ENCODE measurements around the gene EFNA5.
A peak's percentile ranks its signal among the peaks of the same experiment; 100 is the strongest.

EFNA5 gene

DNA sequence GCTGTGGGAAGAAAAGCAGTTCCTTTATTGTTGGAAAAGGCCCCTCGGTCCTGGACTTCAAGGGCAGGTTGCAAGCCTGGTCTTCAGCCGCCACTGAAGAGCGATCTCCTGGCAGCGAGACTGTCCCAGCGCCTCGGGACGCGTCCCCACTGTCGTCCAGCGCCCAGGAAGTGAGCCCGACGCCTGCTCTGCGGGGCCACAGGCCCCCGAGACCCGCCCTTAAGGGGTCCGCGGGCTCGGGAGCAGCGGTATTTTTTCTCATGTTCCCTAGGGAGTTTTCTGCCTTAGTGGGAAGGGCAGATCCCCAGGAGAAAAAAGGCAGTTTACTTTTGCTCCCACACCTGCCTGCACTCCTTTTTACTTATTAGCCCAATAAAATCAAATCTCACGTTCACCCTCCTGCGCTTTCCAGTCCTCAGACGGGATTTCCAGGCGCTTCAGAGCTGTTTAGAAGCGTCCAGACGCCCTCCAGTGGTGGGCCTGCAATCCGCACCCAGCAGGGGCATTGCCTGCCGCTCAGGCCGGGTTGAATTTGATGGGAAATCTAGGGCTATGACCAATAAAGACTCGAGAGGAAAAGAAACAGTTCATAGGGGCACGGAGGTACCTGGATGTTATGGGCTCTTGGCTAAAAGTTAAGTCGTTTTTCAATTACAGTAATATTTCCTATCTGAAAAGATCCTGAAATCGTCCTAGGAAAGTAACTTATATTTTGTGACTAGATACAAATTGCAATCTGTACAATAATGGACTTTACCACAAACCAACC, 2.8 kb upstream of the EFNA5 start:
- no peak for DNase-seq (ENCODE audit: low read depth)
- H3K4me3 ChIP-seq (ENCODE audit: low read depth, low read length), result peak overlapping the region; percentile 80

DNA sequence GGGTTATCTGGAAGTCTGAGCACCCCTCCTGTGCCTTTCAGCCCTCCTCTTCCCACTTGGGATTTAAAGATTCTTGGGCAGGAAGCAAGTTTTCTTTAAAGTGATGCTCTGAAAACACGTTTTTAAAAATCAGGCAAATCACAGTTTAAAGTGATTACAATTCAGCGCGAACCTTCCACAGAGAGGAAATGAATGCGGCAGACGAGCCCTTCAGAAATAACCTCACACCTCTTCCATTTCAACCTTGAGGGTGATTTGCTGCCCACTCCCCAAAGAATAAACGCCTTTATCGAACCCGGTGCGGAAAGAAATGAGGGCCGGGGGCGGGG, 2.3 kb upstream of the EFNA5 start:
- peak overlapping the region; percentile 80 for H3K4me3 ChIP-seq (ENCODE audit: low read depth, low read length)
- no peak for DNase-seq (ENCODE audit: low read depth)

DNA sequence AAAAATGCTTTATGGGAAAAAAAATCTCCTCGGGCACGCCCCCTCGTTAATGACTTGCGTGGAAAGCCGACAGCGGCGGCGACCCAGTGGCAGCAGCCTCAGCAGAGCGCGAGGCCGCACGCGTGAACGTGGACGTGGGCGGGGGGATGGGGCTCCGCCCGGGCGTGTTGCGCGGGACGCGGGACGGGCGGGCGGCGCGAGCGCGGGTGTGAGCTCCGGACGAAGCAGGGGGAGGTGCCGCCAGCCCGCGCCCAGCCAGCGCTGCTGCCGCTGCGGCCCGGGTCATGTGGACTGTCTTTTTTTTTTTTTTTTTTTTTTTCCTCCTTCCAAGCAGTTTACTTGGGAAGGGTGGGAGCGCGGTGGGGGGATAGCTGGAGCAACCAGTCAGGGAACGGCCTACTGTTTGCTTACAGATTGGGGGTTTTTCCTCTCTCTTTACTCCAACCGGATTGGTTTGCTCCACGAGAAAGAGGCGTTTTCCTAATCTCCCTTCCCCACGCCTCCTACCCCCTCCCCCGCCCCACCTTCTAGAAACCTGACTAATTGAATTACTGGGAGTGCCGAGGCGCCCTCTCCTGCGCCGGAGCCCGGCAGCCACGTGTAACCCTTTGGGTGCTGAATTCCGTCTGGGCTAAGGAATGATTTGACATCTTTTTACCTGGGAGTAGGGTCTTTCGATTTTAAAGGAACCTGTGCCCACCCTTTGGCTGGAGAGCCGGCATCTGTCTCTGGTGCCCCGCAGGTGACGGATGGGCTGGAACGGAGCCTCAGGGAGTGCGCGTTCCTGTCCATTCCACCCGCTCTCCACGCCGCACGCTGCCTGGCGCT, 1.7 kb upstream of the EFNA5 start:
- peak overlapping the region; percentile 80 for H3K4me3 ChIP-seq (ENCODE audit: low read depth, low read length)
- peak; percentile 94 for DNase-seq (ENCODE audit: low read depth)

DNA sequence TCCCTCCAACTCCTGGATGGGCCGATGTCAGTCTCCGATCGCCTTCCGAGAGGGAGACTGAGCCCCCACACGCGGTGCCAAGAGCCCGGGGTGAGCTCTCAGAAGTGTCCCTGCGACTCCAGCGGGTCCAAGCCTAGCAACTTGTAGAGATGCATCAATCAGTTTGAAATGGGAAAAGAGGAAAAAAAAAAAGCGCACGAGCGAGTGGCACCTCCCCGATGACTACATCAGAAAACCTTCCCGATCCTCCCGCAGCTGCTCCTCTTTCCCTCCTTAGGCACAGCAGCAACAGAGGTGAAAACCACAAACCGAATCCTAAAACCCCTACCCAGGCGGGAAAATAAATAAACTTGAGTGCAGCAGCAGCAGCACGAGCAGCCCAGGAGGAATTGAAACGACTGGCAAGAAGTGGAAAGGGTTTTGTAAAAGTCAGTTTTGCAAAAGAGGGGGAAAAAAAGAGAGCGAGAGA, 1.0 kb upstream of the EFNA5 start:
- peak overlapping the region; percentile 80 for H3K4me3 ChIP-seq (ENCODE audit: low read depth, low read length)
- no peak for DNase-seq (ENCODE audit: low read depth)

DNA sequence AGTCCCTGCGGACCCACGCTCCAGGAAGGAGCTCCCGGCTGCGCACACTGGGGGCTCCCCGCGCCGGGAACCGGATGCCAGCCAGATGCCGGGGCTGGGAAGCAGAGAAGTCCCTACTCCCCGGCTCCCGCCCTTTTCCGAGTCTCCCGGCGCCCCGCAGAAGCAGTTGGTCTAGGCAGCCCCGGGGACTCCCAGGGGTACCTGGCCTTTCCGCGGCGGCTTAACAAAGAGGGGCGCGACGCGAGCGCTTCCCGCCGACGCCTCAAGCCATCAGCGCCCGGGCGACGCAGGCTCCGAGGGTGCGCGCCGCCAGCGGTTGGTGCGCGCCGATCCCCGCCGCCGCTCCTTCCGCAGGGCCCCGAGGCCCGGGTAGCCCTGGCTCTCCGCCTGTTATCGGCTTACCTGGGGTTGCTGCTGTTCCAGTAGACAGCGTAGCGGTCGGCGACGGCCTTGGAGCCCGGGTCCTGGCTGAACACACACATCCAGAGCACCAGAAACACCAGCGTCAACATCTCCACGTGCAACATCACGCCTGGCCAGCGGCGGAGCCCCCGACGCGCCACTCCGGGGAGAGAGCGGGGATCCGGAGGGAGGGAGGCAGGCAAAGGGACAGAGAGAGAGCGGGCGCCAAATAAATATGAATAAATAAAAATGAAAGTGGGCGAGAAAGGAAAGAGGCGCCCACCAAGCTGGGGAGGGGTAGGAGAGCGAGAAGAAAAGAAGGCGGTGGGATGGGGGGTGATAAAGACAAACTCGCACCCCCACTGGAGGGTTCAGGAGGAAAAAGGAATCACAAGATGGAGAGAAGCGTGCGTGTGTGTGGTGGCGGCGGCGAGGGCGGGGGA, 428 bp downstream of the EFNA5 start:
- no peak for DNase-seq (ENCODE audit: low read depth)
- H3K4me3 ChIP-seq (ENCODE audit: low read depth, low read length), result peak overlapping the region; percentile 80

DNA sequence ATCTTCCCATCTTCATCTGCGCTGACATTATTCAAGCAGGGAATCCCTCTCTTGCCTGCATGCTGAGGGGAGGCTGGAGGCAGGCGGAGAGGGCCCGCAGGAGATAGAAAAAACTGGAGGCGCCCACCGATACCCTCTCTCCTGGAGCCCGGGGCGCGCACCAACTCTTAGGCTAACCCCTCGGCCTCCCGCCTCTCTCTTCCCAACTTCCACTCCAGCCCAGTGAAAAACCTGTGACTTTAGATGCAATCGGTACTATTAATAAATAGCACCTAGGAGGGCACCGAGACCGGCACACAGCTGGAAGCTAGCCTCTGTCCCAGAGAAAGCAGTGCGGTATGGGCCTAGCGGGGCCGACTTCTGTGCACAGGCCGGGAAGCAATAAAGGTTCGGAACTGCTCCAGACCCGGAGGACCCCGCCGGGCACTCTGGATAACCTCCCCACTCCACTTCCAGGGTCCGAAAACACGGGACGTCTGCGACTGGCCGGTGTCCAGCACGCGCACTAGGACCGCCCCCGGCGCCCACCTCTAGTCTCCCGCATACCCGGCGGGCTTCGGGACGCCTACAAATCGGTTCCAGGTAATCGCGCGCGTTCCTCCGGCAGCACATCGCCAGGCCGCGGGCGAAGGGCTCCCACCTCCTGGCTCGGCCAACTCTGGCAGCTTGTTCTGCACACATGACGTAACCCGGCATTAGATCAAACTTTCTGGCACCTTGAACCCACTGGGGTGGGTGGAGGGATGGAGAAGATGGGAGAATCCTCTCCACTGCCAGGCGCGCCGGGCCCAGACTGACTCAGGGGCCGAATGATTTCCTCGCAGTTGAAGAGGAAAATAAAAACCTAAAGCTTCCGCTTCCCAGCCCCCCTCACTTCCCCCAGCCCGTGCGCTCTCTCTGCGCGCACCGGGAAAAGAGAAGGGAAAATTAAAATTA, 1.4 kb downstream of the EFNA5 start:
- peak overlapping the region; percentile 80 for H3K4me3 ChIP-seq (ENCODE audit: low read depth, low read length)
- DNase-seq (ENCODE audit: low read depth), result no peak

DNA sequence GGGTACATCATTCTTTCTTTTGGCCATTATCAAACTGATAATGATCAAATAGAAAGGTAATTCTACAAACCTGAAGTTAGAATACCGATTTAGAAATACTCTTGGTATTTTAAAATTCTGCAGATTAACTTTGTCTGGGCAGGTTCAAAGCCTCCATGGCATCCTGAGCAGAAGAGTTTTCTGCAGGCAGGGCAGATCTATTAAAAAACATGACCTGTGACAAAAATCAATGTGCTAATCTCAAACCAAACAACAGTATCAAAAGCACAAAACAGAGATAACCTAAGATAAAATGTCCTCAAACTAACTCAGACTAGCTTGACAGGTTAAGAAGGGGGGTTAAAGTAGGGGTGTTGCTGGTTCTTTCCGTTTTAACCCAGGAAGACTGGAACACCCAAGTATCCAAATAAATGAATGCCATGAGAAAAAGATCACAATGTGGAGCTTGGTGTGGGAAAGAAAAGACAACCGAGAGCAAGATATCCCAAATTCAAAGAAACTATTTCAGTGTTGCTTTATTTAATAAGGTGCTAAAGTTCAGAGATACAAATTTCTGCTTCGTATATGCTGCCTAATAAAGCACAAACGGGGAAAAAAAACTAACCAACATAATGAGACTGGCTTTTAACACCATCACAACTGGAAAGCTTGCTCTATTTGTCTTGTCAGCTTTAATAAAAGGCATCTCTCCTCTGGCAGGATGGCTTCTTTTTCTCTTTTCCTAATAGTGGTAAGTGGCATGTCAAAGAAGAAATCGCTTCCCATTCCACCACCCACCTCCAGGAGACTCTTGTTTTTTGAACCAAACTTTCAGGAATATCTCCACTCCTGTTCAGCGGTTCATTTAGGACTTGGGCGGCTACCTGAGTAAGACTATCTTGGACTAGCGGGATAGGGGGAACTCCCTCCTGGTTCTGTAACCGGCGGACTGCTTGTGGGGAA, 2.3 kb downstream of the EFNA5 start:
- no peak for DNase-seq (ENCODE audit: low read depth)
- peak overlapping the region; percentile 80 for H3K4me3 ChIP-seq (ENCODE audit: low read depth, low read length)

DNA sequence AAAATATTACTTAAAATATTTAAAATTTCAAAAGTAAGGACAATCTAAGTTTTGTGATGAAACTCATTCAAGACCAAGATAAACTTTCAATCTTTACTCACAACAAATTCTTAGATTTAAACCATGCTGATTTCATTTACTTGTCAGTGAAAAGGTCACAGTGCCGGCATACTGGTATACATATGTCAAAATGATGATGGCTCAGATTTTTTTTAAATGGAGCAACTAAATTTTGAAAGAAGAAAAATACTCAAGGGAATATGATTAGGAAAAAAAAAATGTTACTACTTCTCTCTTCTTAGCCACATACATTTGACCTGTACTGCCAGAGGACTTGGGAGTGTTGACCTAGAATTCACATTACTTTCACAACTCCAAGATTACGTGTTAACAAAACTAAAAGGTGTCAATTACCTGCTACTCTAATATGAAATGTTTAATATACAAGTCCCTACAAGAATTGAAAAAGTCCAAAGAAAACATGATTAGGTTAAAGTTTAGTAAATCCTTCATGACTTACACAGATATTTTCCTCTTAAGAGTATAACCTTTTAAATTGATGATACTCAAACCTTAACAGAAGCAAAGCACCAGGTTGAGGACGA, 4.6 kb downstream of the EFNA5 start:
- DNase-seq (ENCODE audit: low read depth), result no peak
- no peak overlapping the region for H3K4me3 ChIP-seq (ENCODE audit: low read depth, low read length)

DNA sequence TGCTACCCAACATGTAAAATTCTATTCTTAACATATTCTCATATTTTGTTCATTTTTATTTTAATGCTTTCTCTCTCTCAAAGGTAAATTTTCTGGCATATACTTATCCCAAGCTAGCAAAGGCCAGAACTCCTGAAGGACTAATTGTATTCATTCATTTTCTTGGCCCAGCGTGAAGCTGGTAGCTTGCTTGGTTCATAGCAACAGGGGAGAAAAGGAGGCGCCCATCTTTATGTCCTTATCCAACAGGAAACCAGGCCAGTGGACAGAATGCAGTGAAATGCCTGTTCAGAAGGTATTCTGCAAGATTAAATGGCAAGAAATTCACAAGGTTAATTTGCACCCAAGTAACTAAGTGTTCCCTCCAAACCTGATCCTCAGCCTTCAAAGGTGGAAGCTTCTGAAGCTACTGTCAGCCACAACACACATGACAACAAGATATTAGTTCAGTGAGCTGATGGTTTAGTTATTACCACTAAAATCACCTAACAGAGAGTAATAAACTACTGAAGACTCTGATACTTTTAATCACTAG, 5.6 kb downstream of the EFNA5 start:
- DNase-seq (ENCODE audit: low read depth), result no peak
- no peak overlapping the region for H3K4me3 ChIP-seq (ENCODE audit: low read depth, low read length)

DNA sequence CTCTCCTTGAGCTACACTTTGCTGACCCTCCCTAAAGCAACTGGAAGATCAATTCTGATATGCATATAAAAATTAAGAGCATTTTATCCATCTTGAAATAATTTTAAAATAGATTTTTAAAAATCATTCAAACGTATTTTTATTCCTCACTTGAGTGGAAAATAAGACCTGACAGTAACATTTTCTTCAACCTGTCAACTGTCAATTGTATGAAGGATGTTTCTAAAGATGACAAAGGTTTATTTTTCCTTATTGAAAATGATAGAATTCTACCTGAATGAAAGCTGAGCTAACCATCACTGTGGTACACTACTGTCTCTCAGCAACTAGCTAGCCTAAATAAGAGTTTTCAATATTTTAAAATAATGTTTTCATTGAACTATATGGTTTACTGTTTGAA, 7.0 kb downstream of the EFNA5 start:
- DNase-seq (ENCODE audit: low read depth), result no peak

DNA sequence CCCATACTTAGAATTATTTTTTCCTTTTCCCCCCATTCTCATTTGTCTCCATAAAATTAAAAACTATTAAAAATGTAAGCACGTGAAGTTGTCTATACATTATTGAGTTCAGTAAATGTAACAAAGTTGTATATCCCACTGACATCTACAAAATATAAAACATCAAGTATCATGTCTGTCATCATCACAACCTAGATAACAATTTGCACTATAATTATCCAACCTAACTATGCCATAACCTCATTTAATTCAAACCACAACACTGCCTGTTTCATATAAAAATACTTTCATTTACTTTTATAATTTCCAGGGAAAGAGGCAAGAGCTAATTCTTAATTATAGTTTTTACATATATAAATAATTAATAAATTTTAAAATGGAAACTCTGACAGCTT, 9.1 kb downstream of the EFNA5 start:
- no peak overlapping the region for H3K4me3 ChIP-seq (ENCODE audit: low read depth, low read length)
- DNase-seq (ENCODE audit: low read depth), result no peak

More for the DNA sequence above, 7.0 kb downstream of the EFNA5 start:
- no peak overlapping the region for H3K4me3 ChIP-seq (ENCODE audit: low read depth, low read length)

DNA sequence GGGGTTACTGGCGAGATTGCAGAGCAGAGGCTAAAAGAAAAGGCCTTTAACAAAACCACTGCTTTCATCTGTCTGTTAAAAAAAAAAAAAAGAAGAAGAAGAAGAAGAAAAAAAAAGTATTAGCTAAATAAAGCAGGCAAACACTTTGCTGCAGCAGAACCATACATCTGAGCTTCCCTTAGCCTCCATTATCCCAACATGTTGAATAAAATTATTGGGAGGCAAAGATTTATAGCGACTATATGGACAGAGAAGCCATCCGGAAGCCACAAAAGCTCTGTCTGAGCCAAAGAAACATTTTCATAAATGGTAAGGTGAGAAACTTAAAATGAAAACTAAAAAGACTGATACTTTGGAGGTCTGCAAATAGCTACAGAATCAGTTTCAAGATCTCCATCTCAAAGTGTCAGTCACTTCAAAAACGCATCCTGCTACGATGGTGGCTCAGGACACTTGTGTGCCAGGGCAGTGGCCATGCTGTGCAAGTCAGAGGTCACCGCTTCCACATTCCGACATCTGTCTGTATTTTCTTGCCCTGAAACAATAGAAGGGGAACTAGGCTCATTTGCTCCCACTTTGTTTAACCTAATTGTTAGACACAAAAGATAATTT, 9.6 kb downstream of the EFNA5 start:
- no peak for DNase-seq (ENCODE audit: low read depth)
- H3K4me3 ChIP-seq (ENCODE audit: low read depth, low read length), result no peak overlapping the region

DNA sequence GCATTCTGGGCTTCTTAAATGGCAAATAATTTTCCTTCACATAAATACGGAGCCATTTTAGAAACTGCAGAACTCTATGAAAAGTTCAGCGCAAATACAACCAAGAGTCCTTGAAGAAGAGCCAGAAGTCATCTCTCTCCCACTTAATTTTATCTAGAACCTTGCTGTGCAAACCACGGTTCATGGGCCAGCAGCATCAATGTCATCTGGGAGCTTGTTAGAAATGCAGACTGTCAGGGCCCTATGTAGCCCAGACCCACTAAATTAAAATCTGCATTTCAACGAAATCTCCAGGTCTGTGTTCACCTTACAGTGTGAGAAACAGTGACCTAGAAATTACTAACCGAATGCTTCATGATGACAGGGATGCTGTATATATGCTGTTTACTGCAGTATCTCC, 12.2 kb downstream of the EFNA5 start:
- DNase-seq (ENCODE audit: low read depth), result no peak

DNA sequence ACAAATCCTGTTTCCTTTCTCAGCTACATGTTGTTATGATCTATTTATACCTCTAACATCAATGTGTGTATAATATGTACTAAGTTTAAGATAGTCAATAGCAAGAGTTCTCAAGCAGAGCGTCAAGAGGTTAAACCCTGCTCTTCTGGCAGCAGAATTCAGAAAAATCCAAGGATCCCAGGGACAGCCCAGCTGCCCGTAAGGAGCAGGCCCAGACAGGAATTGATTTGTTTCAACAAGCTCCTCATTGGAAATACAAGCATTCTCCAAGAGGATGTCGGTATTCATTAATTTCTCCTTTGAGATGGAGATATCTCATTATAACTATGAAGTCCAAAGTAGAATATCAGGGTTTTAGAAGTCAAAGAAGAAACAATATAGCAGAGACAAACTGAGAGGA, 14.9 kb downstream of the EFNA5 start:
- DNase-seq (ENCODE audit: low read depth), result no peak
- no peak overlapping the region for H3K4me3 ChIP-seq (ENCODE audit: low read depth, low read length)

More for the DNA sequence above, 12.2 kb downstream of the EFNA5 start:
- no peak overlapping the region for H3K4me3 ChIP-seq (ENCODE audit: low read depth, low read length)

DNA sequence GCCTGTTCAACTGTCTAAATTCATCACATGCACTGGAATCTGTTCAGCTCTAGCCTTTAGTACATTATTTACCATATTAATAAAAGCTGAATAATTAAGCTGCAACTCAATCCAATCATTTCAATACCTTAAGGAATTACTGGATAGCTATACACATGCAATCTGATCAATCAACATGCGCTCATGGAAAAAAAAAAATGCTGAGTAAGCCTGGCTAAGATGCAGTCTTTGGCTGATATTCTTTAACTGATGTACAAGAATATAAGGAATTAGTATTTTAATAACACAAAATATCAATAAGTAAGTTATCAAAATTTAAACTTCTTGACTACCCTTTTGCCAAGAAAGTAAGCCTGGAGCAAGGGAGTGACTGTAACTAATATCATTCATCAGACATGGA, 15.9 kb downstream of the EFNA5 start:
- no peak for DNase-seq (ENCODE audit: low read depth)

DNA sequence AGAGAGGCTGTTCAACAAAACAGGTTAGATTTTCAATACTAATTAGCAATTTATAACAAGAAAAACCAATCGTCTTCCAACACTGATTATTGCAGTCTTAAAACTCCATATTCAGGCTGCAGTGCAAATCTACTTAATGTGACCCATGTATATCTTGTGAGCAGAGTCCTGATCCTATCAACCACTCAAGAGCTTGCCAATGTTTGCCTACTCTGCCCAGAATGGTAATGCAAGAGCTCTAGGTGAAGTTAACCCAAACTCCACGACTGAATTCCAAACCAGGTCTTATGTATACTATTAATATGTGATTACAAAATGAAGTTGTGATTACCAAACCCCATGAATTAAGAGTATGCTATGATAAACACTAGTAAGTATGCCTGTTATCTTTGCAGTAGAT, 17.1 kb downstream of the EFNA5 start:
- DNase-seq (ENCODE audit: low read depth), result no peak
- no peak overlapping the region for H3K4me3 ChIP-seq (ENCODE audit: low read depth, low read length)

More for the DNA sequence above, 15.9 kb downstream of the EFNA5 start:
- H3K4me3 ChIP-seq (ENCODE audit: low read depth, low read length), result no peak overlapping the region
